Mucosa of descending colon (tissue), 3 donors: ENCODE data around the gene CDKL5. TPM values are rescaled to one million over a fixed set of nuclear protein-coding genes. Genes with fewer than 3 reads are reported as not detected.
"Not testable (repeated sequence)": the region's sequence is repeated elsewhere in the genome, so short reads cannot be mapped to it uniquely, and the experiment has no call there.

Experiments used
- ATAC-seq: fragments of 200-7000 bp; cut with Tn5 transposase; one replicate; pipeline ENCODE4 v1.9.1; 2020; ENCODE audit warnings: mild to moderate bottlenecking, moderate library complexity
- DNase-seq, 3 donors: peaks; one replicate each; pipeline ENCODE4 v3.0.0-alpha.2; 2020
- H3K36me3 ChIP-seq: fragments of 200-600 bp; one replicate; pipeline ENCODE4 v1.8.0; 2021; ENCODE audit warnings: low read depth, mild to moderate bottlenecking
- H3K4me1 ChIP-seq: fragments of 200-600 bp; one replicate; pipeline ENCODE4 v1.8.0; 2021; ENCODE audit warnings: low read depth, mild to moderate bottlenecking
- H3K4me3 ChIP-seq: fragments of 200-600 bp; one replicate; pipeline ENCODE4 v1.8.0; 2021; ENCODE audit warnings: mild to moderate bottlenecking
- H3K9me3 ChIP-seq: fragments of 200-600 bp; one replicate; pipeline ENCODE4 v1.8.0; 2021; ENCODE audit warnings: mild to moderate bottlenecking
- CTCF ChIP-seq: fragments of 200-600 bp; IDR thresholded peaks from one replicate; pipeline ENCODE4 v1.8.0; 2022; ENCODE audit warnings: antibody characterized with exemption, mild to moderate bottlenecking
- intact Hi-C, 2 donors: fragments of 100-400 bp; cut with DNase I in 1 of 2; cut with micrococcal nuclease in 1 of 2; formaldehyde crosslinking; loops; one replicate each; pipeline versions ENCODE4 v1.11.0 to v1.11.1; 2022; cut with DNase I, micrococcal nuclease
- total RNA-seq, 3 donors: library from RNA; stranded (reverse); fragmentation: NEBNext Ultra II Directional in 2 of 3; extraction: Animal tissue kit (Norgen Biotek cat#: 25700) in 2 of 3; gene quantifications; one replicate each; pipeline versions ENCODE4 v1.2.1 to v1.2.4, GENCODE V29; 2021 to 2023
- donor health status: DM: no; HTN: no; CAD: no; lungs with moderate emphysema.
- donor health status: DM: no; HTN: no; CAD: no.
- donor health status: DM: no; HTN: yes; CAD: no.

The CDKL5 gene
- total RNA-seq, 3 donors from 2014 or later = 4.0 to 7.5 (median 4.4) TPM

DNA sequence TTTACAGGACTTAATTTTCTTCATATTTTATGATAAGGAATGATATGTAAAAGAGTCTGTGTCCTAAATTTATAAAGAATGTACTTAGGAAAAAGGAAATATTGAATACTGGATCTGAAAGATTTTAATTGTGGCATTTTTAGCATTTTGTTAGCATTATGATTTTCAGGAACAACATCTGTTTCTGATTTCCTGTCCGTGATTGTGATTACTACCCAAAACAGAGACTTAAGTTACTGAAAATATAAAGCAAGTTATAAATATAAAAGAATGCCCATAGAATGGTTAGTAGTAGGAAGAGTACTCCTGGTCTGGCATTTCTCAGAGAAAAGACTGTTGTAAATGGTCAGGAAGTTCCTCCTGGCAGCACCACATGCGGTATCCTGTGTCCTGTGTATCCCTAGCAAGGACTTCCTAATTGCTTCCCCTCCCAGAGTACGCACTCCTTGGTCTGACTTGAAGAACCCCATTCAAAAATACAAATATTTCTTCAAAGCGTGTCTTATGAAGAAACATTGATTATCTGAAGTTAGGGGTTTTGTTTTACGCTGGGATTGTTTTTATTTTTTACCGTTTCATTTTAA lies 157.6 kb downstream of the CDKL5 start:
- no peak for DNase-seq
- ATAC-seq = no peak
- no peak for TF ChIP-seq CTCF
- intact Hi-C loops = no loop called here
- H3K4me3 ChIP-seq = no peak overlapping the region
- H3K9me3 ChIP-seq = no peaks in the 10 kb centered on the region
- no peaks in the 10 kb centered on the region for H3K4me1 ChIP-seq
- no peaks in the 10 kb centered on the region for H3K36me3 ChIP-seq

DNA sequence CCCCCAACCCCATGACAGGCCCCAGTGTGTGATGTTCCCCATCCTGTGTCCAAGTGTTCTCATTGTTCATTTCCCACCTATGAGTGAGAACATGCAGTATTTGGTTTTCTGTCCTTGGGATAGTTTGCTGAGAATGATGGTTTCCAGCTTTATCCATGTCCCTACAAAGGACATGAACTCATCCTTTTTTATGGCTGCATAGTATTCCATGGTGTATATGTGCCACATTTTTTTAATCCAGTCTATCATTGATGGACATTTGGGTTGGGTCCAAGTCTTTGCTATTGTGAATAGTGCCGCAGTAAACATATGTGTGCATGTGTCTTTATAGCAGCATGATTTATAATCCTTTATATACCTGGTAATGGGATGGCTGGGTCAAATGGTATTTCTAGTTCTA lies 163.9 kb downstream of the CDKL5 start:
- intact Hi-C loops, H3K36me3 ChIP-seq, H3K9me3 ChIP-seq, H3K4me3 ChIP-seq, ATAC-seq, DNase-seq, H3K4me1 ChIP-seq: not testable (repeated sequence)

GRCh38 chrX:18591834-18592233 lies 166.4 kb downstream of the CDKL5 start:
- no peak for ATAC-seq
- intact Hi-C loops = no loop called here

DNA sequence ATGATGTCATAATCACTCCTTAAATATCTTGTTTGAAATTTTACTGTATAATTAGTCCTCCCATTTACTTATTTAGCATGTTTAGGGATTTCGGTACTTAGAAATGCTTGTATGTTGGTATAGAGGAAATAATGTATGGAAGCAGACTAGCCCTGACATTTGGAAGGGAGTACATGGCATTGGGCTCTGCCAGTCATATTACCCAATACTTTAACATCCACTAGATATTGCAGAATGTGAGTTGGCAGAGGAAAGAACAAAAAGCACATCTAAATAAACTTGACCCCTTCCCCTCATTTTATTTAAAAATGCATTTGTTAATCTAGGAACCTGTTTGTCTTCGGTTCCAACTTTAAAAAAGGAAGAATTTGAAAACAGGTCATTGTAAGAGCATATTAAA lies 168.7 kb downstream of the CDKL5 start:
- intact Hi-C loops = no loop called here
- no peak for TF ChIP-seq CTCF
- Histone ChIP-seq H3K36me3 (no peaks in the 10 kb centered on the region), H3K4me3 (no peak overlapping the region), H3K4me1 (no peaks in the 10 kb centered on the region), H3K9me3 (no peaks in the 10 kb centered on the region)
- ATAC-seq (no peak), DNase-seq (no peak)

More at GRCh38 chrX:18591834-18592233, 166.4 kb downstream of the CDKL5 start:
- H3K36me3 ChIP-seq = no peaks in the 10 kb centered on the region
- no peaks in the 10 kb centered on the region for H3K9me3 ChIP-seq
- no peak for TF ChIP-seq CTCF
- no peak overlapping the region for H3K4me3 ChIP-seq
- no peaks in the 10 kb centered on the region for H3K4me1 ChIP-seq
- no peak for DNase-seq

DNA sequence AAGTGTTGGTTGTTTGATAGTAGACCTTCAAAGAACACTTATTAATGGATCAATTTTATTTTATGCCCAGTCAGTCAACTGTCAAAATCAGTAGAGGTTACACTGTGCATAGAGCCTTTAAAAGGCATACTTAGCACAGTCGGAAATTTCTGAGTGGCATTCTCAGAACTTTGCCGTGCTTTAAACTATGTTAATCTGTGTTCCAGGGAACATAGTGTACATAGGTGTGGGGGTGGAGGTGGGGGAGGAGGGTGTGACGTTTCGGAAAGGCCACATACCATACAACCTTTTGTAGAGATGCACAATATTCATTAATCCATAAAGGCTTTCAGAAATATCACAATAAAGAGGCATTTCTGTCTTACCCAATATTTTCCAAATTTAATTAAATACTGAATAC lies 170.7 kb downstream of the CDKL5 start:
- intact Hi-C loops = no loop called here
- Histone ChIP-seq H3K9me3 (no peaks in the 10 kb centered on the region), H3K36me3 (no peaks in the 10 kb centered on the region), H3K4me1 (no peaks in the 10 kb centered on the region), H3K4me3 (no peak overlapping the region)
- ATAC-seq = no peak
- DNase-seq = no peak
- TF ChIP-seq CTCF = no peak

DNA sequence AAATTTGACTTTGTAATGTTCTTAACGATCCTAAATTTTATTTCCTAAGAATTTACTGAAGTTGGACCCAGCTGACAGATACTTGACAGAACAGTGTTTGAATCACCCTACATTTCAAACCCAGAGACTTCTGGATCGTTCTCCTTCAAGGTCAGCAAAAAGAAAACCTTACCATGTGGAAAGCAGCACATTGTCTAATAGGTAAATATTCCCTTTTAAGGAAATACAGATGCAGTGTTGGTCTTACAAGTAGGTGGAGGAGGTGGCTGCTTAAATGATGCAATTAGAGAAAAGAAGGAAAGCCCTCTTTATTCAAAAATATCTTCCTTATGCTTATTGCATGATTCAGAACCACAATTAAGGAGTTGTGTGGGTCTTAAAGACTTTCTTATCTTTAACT lies 173.0 kb downstream of the CDKL5 start:
- no peaks in the 10 kb centered on the region for H3K9me3 ChIP-seq
- intact Hi-C loops = no loop called here
- H3K4me3 ChIP-seq = no peak overlapping the region
- DNase-seq (no peak), ATAC-seq (no peak)
- H3K36me3 ChIP-seq = no peaks in the 10 kb centered on the region
- no peaks in the 10 kb centered on the region for H3K4me1 ChIP-seq
- no peak for TF ChIP-seq CTCF
